CD14-positive monocyte (primary cell): ENCODE data around the gene CCDC33. TPM values are rescaled to one million over a fixed set of nuclear protein-coding genes. Genes with fewer than 3 reads are reported as not detected.

Source experiments
- DNase-seq, 3 donors: peaks; one replicate each; pipeline ENCODE4 v3.0.0-alpha.2; 2011 to 2022
- H2AFZ ChIP-seq: 2 replicates; pipeline ENCODE4 v1.6.0; 2012; ENCODE audit warnings: mild to moderate bottlenecking, low read depth, low read length, inconsistent platforms; ENCODE audit not compliant: insufficient read depth, poor library complexity, severe bottlenecking
- H3K27ac ChIP-seq, 2 donors: 1 replicate in 1 of 2; 2 replicates in 1 of 2; pipeline ENCODE4 v1.5.1; 2012 to 2013; ENCODE audit warnings: low read length in 2 of 2, control low read depth in 1 of 2, inconsistent platforms in 1 of 2, low read depth in 1 of 2, mild to moderate bottlenecking in 1 of 2
- H3K27me3 ChIP-seq, 2 donors: one replicate each; pipeline versions ENCODE4 v1.6.0 to v1.6.1; 2011 to 2013; ENCODE audit warnings: low read length in 2 of 2; ENCODE audit not compliant: control insufficient read depth in 2 of 2, insufficient read depth in 2 of 2
- H3K36me3 ChIP-seq, 2 donors: replicated peaks in 1 of 2; 1 replicate in 1 of 2; 2 replicates in 1 of 2; pipeline versions ENCODE4 v1.5.1 to v1.6.1; 2012 to 2013; ENCODE audit warnings: low read length in 2 of 2, control low read depth in 1 of 2, inconsistent platforms in 1 of 2, mild to moderate bottlenecking in 1 of 2; ENCODE audit not compliant: insufficient read depth in 2 of 2, control insufficient read depth in 1 of 2
- H3K4me1 ChIP-seq, 2 donors: 1 replicate in 1 of 2; 2 replicates in 1 of 2; pipeline versions ENCODE4 v1.5.1 to v1.6.1; 2012 to 2013; ENCODE audit warnings: low read length in 2 of 2, control low read depth in 1 of 2, inconsistent platforms in 1 of 2, mild to moderate bottlenecking in 1 of 2, moderate library complexity in 1 of 2; ENCODE audit not compliant: insufficient read depth in 2 of 2, control insufficient read depth in 1 of 2
- H3K4me2 ChIP-seq: replicated peaks from 2 replicates; pipeline ENCODE3; 2012; ENCODE audit warnings: low read length, moderate library complexity, mild to moderate bottlenecking; ENCODE audit not compliant: poor library complexity, severe bottlenecking; ENCODE audit errors: extremely low read depth
- H3K4me3 ChIP-seq, 3 experiments: fragments of 200-600 bp in 1 of 3; sonication (generic) in 1 of 3; replicated peaks in 1 of 3; 1 replicate in 2 of 3; 2 replicates in 1 of 3; pipeline ENCODE4 v1.5.1; 2011 to 2013; ENCODE audit warnings: low read length in 3 of 3, mild to moderate bottlenecking in 3 of 3, control low read depth in 2 of 3, low read depth in 2 of 3, inconsistent platforms in 1 of 3, moderate library complexity in 1 of 3
- H3K79me2 ChIP-seq: 2 replicates; pipeline ENCODE4 v1.6.0; 2012; ENCODE audit warnings: mild to moderate bottlenecking, control low read depth, inconsistent platforms, low read length, moderate library complexity; ENCODE audit not compliant: insufficient read depth
- H3K9ac ChIP-seq: 2 replicates; pipeline ENCODE4 v1.6.0; 2017; ENCODE audit warnings: low read length, mild to moderate bottlenecking; ENCODE audit not compliant: insufficient read depth, poor library complexity, severe bottlenecking
- H3K9me3 ChIP-seq, 2 donors: replicated peaks in 1 of 2; 1 replicate in 1 of 2; 2 replicates in 1 of 2; pipeline versions ENCODE4 v1.5.1 to v1.6.1; 2012 to 2013; ENCODE audit warnings: low read length in 2 of 2, control low read depth in 1 of 2; ENCODE audit not compliant: control insufficient read depth in 1 of 2, insufficient read depth in 1 of 2
- H4K20me1 ChIP-seq: 2 replicates; pipeline ENCODE4 v1.6.0; 2012; ENCODE audit warnings: mild to moderate bottlenecking, low read length, control low read depth, moderate library complexity; ENCODE audit not compliant: insufficient read depth
- H3K27ac Mint-ChIP-seq, 7 donors: one replicate each; pipeline ENCODE4 v1.8.0; 2020; ENCODE audit warnings: mild to moderate bottlenecking in 7 of 7, mixed read lengths in 7 of 7, moderate library complexity in 6 of 7, inconsistent platforms in 2 of 7
- H3K27me3 Mint-ChIP-seq, 3 donors: one replicate each; pipeline ENCODE4 v1.8.0; 2021 to 2022; ENCODE audit warnings: low read depth in 3 of 3, mild to moderate bottlenecking in 3 of 3, mixed read lengths in 3 of 3, moderate library complexity in 3 of 3, inconsistent platforms in 1 of 3
- H3K36me3 Mint-ChIP-seq, 2 donors: one replicate each; pipeline ENCODE4 v1.8.0; 2020; ENCODE audit warnings: mixed read lengths in 2 of 2, inconsistent platforms in 1 of 2, mild to moderate bottlenecking in 1 of 2
- H3K4me1 Mint-ChIP-seq: one replicate; pipeline ENCODE4 v1.8.0; 2020; ENCODE audit warnings: mild to moderate bottlenecking, mixed read lengths
- H3K4me3 Mint-ChIP-seq, 2 donors: one replicate each; pipeline ENCODE4 v1.8.0; 2020; ENCODE audit warnings: mild to moderate bottlenecking in 2 of 2, mixed read lengths in 2 of 2, moderate library complexity in 1 of 2
- H3K9me3 Mint-ChIP-seq, 7 donors: one replicate each; pipeline ENCODE4 v1.8.0; 2020 to 2022; ENCODE audit warnings: mixed read lengths in 7 of 7, mild to moderate bottlenecking in 6 of 7, moderate library complexity in 6 of 7, inconsistent platforms in 2 of 7
- WGBS: methylation state at CpG from one replicate; pipeline ENCODE4 v1.1.5; 2013; ENCODE audit warnings: missing lambda C conversion rate; ENCODE audit not compliant: insufficient coverage; 5-methylcytosine and 5-hydroxymethylcytosine counted together
- intact Hi-C, 2 donors: fragments of 100-400 bp; cut with micrococcal nuclease; formaldehyde crosslinking; loops; one replicate each; pipeline versions ENCODE4 v1.15.0 to v1.15.1; 2023
- polyA plus RNA-seq, 3 donors: library from polyadenylated mRNA; depleted of rRNA in 1 of 3; unstranded in 2 of 3; stranded (reverse) in 1 of 3; fragments of 300-500 nt in 2 of 3; fragments of >200 nt in 1 of 3; fragmentation: Illumina TruSeq in 2 of 3; gene quantifications; 1 replicate in 2 of 3; 2 replicates in 1 of 3; pipeline ENCODE4 v1.2.3, GENCODE V29; 2012 to 2021
- TF ChIP-seq, protein P1 (sequence below): fragments of 200-600 bp; IDR thresholded peaks from one replicate; pipeline ENCODE4 v1.8.0; 2022; ENCODE audit warnings: antibody characterized with exemption, mild to moderate bottlenecking

CCDC33 gene
- polyA plus RNA-seq, 3 donors = not detected

DNA sequence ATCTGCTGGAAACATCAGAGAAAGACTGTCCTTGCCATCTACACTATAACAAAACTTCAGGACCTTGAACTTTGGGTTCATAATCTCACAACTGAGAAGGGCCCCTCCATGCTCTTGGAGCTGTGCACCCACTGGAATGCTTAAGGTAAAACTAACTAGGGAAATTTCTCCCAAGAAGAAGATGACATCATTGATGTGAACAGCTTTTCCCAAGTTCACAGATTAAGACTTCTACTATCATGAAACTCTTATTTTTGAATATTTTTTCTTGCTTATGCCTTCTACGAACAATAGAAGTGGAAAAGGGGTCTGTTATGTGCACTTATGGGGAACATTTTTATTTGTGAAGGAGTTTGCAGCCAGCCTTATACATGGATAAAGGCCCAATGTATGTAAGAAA lies 126.4 kb downstream of the CCDC33 start:
- Histone ChIP-seq H3K4me3 (no peak overlapping the region), H2AFZ (no peak overlapping the region), H3K9ac (no peak overlapping the region), H3K4me2 (no peak overlapping the region), H3K36me3 (no peaks in the 10 kb centered on the region), H3K9me3 (no peaks in the 10 kb centered on the region), H3K79me2 (no peaks in the 10 kb centered on the region), H3K27ac (no peak overlapping the region), H3K4me1 (peaks cover 5 to 8% of the 10 kb centered on the region in 2 donors), H3K27me3 (peaks cover 17 to 52% of the 10 kb centered on the region in 2 donors), H4K20me1 (no peaks in the 10 kb centered on the region)
- no peak overlapping the region for H3K4me3 Mint-ChIP-seq
- H3K4me1 Mint-ChIP-seq = peaks cover 12% of the 10 kb centered on the region
- peaks cover 0 to 9% (median 0%) of the 10 kb centered on the region in 7 donors for H3K9me3 Mint-ChIP-seq
- peaks cover 0 to 1% of the 10 kb centered on the region in 2 donors for H3K36me3 Mint-ChIP-seq
- H3K27ac Mint-ChIP-seq = no peak overlapping the region
- WGBS = no CpG with 5 or more reads among the region's 1 CpG
- H3K27me3 Mint-ChIP-seq = peaks cover 40 to 47% (median 41%) of the 10 kb centered on the region in 3 donors
- DNase-seq = no peak
- intact Hi-C loops = no loop called here
- TF ChIP-seq, protein P1, sequence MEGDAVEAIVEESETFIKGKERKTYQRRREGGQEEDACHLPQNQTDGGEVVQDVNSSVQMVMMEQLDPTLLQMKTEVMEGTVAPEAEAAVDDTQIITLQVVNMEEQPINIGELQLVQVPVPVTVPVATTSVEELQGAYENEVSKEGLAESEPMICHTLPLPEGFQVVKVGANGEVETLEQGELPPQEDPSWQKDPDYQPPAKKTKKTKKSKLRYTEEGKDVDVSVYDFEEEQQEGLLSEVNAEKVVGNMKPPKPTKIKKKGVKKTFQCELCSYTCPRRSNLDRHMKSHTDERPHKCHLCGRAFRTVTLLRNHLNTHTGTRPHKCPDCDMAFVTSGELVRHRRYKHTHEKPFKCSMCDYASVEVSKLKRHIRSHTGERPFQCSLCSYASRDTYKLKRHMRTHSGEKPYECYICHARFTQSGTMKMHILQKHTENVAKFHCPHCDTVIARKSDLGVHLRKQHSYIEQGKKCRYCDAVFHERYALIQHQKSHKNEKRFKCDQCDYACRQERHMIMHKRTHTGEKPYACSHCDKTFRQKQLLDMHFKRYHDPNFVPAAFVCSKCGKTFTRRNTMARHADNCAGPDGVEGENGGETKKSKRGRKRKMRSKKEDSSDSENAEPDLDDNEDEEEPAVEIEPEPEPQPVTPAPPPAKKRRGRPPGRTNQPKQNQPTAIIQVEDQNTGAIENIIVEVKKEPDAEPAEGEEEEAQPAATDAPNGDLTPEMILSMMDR = no peak

DNA sequence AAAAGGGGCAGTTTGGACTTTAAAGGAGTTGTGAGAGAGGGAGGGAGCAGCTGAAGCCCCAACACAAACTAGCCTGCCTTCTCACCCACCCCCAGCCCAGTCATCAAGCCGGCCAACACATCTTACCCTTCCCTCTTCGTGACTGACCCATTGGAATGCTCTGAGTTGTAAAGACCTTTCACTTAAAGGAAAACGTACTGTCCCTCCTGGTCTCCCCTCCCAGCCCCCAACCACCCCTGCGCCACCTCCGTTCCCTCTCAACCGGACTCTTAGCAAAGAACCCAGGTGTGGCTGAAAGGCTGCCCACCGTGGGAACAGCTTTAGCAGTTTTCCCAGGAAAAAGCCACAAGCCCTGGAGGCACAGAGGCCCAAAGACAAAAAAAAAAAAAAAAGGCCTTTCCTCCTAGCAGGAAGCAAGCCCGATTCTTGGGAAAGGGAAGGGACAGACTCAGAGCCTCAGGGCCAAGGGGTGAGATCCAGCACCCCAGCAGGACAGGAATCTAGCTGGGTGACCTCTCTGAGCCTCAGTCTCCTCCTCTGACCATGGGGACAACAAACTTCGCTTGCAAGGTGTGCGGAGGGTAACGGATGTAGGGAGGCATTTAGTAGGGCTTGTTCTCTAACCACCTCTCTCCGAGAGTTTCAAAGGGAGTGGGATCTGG lies 128.9 kb downstream of the CCDC33 start:
- H3K4me1 ChIP-seq = peaks cover 5 to 8% of the 10 kb centered on the region in 2 donors
- no peak overlapping the region for H3K4me2 ChIP-seq
- peaks cover 19 to 60% of the 10 kb centered on the region in 2 donors for H3K27me3 ChIP-seq
- intact Hi-C loops = no loop called here
- Mint-ChIP-seq H3K27ac (no peak overlapping the region), H3K4me3 (peak overlapping the region in 1 of 2 donors; percentile 75), H3K36me3 (peaks cover 0 to 1% of the 10 kb centered on the region in 2 donors), H3K9me3 (peaks cover 0 to 9% (median 0%) of the 10 kb centered on the region in 7 donors), H3K27me3 (peaks cover 57 to 65% (median 59%) of the 10 kb centered on the region in 3 donors), H3K4me1 (peaks cover 12% of the 10 kb centered on the region)
- H3K79me2 ChIP-seq = no peaks in the 10 kb centered on the region
- no peak overlapping the region for H3K4me3 ChIP-seq
- WGBS = 100% methylated on average over 2 of the region's 12 CpGs
- H2AFZ ChIP-seq = no peak overlapping the region
- H3K36me3 ChIP-seq = no peaks in the 10 kb centered on the region
- H3K9ac ChIP-seq = no peak overlapping the region
- no peak for DNase-seq
- H3K9me3 ChIP-seq = no peaks in the 10 kb centered on the region
- TF ChIP-seq, protein P1 = no peak
- H4K20me1 ChIP-seq = no peaks in the 10 kb centered on the region
- no peak overlapping the region for H3K27ac ChIP-seq
